Measurements from ENCODE around the gene JMY.

DNA sequence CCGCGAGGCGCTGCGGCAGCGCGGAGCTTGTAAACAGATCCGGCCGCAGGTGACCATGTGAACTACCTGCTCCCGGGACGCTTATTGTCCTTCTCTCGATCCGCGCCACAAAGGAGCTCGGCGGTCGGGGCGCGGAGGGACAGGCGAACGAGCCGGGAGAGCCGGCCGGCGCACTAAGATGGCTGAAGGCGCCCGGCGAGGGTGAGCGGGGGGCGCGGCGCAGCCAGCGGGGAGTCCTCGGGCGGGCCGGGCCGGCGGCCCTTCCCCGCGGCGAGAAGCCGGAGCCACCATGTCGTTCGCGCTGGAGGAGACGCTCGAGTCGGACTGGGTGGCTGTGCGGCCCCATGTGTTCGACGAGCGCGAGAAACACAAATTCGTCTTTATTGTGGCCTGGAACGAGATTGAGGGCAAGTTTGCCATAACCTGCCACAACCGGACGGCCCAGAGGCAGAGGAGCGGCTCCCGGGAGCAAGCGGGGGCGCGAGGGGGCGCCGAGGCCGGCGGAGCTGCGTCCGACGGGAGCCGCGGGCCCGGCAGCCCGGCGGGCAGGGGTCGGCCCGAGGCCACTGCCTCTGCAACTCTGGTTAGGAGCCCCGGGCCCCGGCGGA, 535 bp downstream of the JMY start:
- TF ChIP-seq CTCF (tag by site-specific recombination; IDR thresholded peaks at IDR 0.05), result no peak
- TF ChIP-seq, protein P1, sequence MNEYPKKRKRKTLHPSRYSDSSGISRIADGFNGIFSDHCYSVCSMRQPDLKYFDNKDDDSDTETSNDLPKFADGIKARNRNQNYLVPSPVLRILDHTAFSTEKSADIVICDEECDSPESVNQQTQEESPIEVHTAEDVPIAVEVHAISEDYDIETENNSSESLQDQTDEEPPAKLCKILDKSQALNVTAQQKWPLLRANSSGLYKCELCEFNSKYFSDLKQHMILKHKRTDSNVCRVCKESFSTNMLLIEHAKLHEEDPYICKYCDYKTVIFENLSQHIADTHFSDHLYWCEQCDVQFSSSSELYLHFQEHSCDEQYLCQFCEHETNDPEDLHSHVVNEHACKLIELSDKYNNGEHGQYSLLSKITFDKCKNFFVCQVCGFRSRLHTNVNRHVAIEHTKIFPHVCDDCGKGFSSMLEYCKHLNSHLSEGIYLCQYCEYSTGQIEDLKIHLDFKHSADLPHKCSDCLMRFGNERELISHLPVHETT (tag by site-specific recombination; IDR thresholded peaks at IDR 0.05), result no peak
